Measurements from ENCODE around the gene TMEM80.

- TF ChIP-seq CTCF (IDR thresholded peaks at IDR 0.05; ENCODE audit: low read length) (no peak), EZH2 (IDR thresholded peaks at IDR 0.05; ENCODE audit: borderline replicate concordance, low read length) (no peak)
Measured at GRCh38 chr11:720642-721246, 25.1 kb downstream of the TMEM80 start.
